Loucy (cell line): Measurements from ENCODE around the gene SAP30L.

Experiments
- H2AFZ ChIP-seq: fragments of 200-600 bp; sonication (generic); 2 replicates; pipeline ENCODE4 v1.6.0; 2016; ENCODE audit warnings: antibody characterized with exemption, mild to moderate bottlenecking, low read length, moderate library complexity
- H3F3A ChIP-seq: fragments of 200-600 bp; 2 replicates; pipeline ENCODE4 v1.6.0; 2016; ENCODE audit warnings: antibody characterized with exemption, low read depth, mild to moderate bottlenecking
- H3K27me3 ChIP-seq: fragments of 200-600 bp; sonication (generic); 2 replicates; pipeline ENCODE4 v1.6.1; 2014; ENCODE audit warnings: low read length, mild to moderate bottlenecking; ENCODE audit not compliant: insufficient read depth, poor library complexity, severe bottlenecking
- H3K36me3 ChIP-seq: fragments of 200-600 bp; sonication (generic); 2 replicates; pipeline ENCODE4 v1.6.1; 2016; ENCODE audit warnings: low read length; ENCODE audit not compliant: insufficient read depth
- H3K4me1 ChIP-seq: fragments of 200-600 bp; sonication (generic); 2 replicates; pipeline ENCODE4 v1.5.1; 2014; ENCODE audit warnings: low read length, mild to moderate bottlenecking; ENCODE audit not compliant: insufficient read depth, poor library complexity, severe bottlenecking
- H3K4me2 ChIP-seq: fragments of 200-600 bp; sonication (generic); 2 replicates; pipeline ENCODE4 v1.6.0; 2014; ENCODE audit warnings: antibody characterized with exemption, low read length, low read depth, mild to moderate bottlenecking; ENCODE audit not compliant: poor library complexity, severe bottlenecking
- H3K4me3 ChIP-seq: fragments of 200-600 bp; sonication (generic); 2 replicates; pipeline ENCODE4 v1.5.1; 2014; ENCODE audit warnings: low read length, mild to moderate bottlenecking, mixed read lengths; ENCODE audit not compliant: poor library complexity, severe bottlenecking
- H3K79me2 ChIP-seq: fragments of 200-600 bp; sonication (generic); 2 replicates; pipeline ENCODE4 v1.6.1; 2014; ENCODE audit warnings: low read length; ENCODE audit not compliant: insufficient read depth
- H3K9ac ChIP-seq: fragments of 200-600 bp; sonication (generic); 2 replicates; pipeline ENCODE4 v1.6.0; 2014; ENCODE audit warnings: mild to moderate bottlenecking, low read depth, low read length, moderate library complexity; ENCODE audit not compliant: poor library complexity, severe bottlenecking
- H3K9me2 ChIP-seq: fragments of 200-600 bp; sonication (generic); replicated peaks from 2 replicates; pipeline ENCODE4 v1.6.1; 2016; ENCODE audit warnings: low read depth, low read length, mixed read lengths
- H3K9me3 ChIP-seq: fragments of 200-600 bp; sonication (generic); 2 replicates; pipeline ENCODE4 v1.6.1; 2014; ENCODE audit warnings: mild to moderate bottlenecking, antibody characterized with exemption, low read length, low read depth; ENCODE audit not compliant: insufficient read depth
- H4K20me1 ChIP-seq: fragments of 200-600 bp; sonication (generic); 2 replicates; pipeline ENCODE4 v1.6.0; 2014; ENCODE audit warnings: antibody characterized with exemption, low read length, mild to moderate bottlenecking; ENCODE audit not compliant: insufficient read depth, poor library complexity, severe bottlenecking
- EZH2phosphoT487 ChIP-seq: fragments of 200-600 bp; IDR thresholded peaks from 2 replicates; pipeline ENCODE4 v1.6.1; 2018; ENCODE audit warnings: antibody characterized with exemption, mild to moderate bottlenecking, moderate library complexity, borderline replicate concordance
- TF ChIP-seq, protein P1 (sequence below): fragments of 200-600 bp; sonication (generic); conservative IDR thresholded peaks from 2 replicates; pipeline ENCODE4 v1.5.1; 2014; ENCODE audit warnings: mild to moderate bottlenecking, antibody characterized with exemption, low read length

SAP30L gene

GRCh38 chr5:154473581-154474283 lies 27.9 kb downstream of the SAP30L start:
- no peaks in the 10 kb centered on the region for H4K20me1 ChIP-seq
- H3F3A ChIP-seq, result no peaks in the 10 kb centered on the region
- no peak overlapping the region for H2AFZ ChIP-seq
- H3K4me2 ChIP-seq, result no peak overlapping the region
- no peak overlapping the region for H3K9ac ChIP-seq
- H3K79me2 ChIP-seq, result no peaks in the 10 kb centered on the region
- TF ChIP-seq, protein P1, sequence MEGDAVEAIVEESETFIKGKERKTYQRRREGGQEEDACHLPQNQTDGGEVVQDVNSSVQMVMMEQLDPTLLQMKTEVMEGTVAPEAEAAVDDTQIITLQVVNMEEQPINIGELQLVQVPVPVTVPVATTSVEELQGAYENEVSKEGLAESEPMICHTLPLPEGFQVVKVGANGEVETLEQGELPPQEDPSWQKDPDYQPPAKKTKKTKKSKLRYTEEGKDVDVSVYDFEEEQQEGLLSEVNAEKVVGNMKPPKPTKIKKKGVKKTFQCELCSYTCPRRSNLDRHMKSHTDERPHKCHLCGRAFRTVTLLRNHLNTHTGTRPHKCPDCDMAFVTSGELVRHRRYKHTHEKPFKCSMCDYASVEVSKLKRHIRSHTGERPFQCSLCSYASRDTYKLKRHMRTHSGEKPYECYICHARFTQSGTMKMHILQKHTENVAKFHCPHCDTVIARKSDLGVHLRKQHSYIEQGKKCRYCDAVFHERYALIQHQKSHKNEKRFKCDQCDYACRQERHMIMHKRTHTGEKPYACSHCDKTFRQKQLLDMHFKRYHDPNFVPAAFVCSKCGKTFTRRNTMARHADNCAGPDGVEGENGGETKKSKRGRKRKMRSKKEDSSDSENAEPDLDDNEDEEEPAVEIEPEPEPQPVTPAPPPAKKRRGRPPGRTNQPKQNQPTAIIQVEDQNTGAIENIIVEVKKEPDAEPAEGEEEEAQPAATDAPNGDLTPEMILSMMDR, result no peak
- TF ChIP-seq EZH2phosphoT487, result no peak
- H3K4me3 ChIP-seq, result no peak overlapping the region
- H3K4me1 ChIP-seq, result no peaks in the 10 kb centered on the region
- H3K9me3 ChIP-seq, result no peaks in the 10 kb centered on the region
- no peaks in the 10 kb centered on the region for H3K36me3 ChIP-seq
- H3K27me3 ChIP-seq, result no peaks in the 10 kb centered on the region
- no peaks in the 10 kb centered on the region for H3K9me2 ChIP-seq

- Histone ChIP-seq H3K36me3 (no peaks in the 10 kb centered on the region), H3K9ac (no peak overlapping the region), H3K79me2 (no peaks in the 10 kb centered on the region), H3K4me2 (no peak overlapping the region), H3K4me3 (no peak overlapping the region), H2AFZ (no peak overlapping the region), H3K27me3 (no peaks in the 10 kb centered on the region), H4K20me1 (no peaks in the 10 kb centered on the region), H3K9me3 (no peaks in the 10 kb centered on the region), H3K9me2 (no peaks in the 10 kb centered on the region), H3F3A (no peaks in the 10 kb centered on the region), H3K4me1 (no peaks in the 10 kb centered on the region)
- no peak for TF ChIP-seq EZH2phosphoT487
These were observed 28.9 kb downstream of the SAP30L start for GRCh38 chr5:154474396-154475334.

GRCh38 chr5:154475591-154476353 lies 30.0 kb downstream of the SAP30L start:
- Histone ChIP-seq H3K9ac (no peak overlapping the region), H2AFZ (no peak overlapping the region)

More at GRCh38 chr5:154475591-154476353, 30.0 kb downstream of the SAP30L start:
- H3F3A ChIP-seq, result no peaks in the 10 kb centered on the region
- H3K9me3 ChIP-seq, result no peaks in the 10 kb centered on the region
- H3K79me2 ChIP-seq, result no peaks in the 10 kb centered on the region
- no peaks in the 10 kb centered on the region for H3K9me2 ChIP-seq
- H3K4me1 ChIP-seq, result no peaks in the 10 kb centered on the region
- H4K20me1 ChIP-seq, result no peaks in the 10 kb centered on the region
- H3K36me3 ChIP-seq, result no peaks in the 10 kb centered on the region
- no peaks in the 10 kb centered on the region for H3K27me3 ChIP-seq
- TF ChIP-seq, protein P1, result no peak
- no peak for TF ChIP-seq EZH2phosphoT487
- H3K4me3 ChIP-seq, result no peak overlapping the region
- H3K4me2 ChIP-seq, result no peak overlapping the region
